Measurements from ENCODE around the gene RELT.

The RELT gene

DNA sequence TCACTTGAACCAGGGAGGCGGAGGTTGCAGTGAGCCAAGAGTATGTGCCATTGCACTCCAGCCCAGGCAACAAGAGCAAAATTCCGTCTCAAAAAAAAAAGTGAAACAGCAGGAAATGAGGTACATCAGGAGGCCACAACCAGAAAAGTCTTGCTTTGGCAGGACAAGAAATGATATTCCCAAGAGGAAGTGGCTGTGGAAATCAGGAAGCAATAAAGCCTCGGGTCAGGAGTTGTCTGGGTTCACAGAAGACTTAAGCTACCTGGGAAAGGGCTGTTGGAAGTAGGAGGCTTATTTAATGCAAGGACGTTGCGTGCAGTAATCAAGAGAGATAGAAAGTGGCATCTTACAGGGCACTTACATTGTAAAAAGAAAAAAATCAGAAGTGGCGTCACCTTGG lies 9.2 kb upstream of the RELT start:
- no peak for TF ChIP-seq CTCF (IDR thresholded peaks at IDR 0.05; ENCODE audit: extremely low read depth, missing control alignments)
- no peak for DNase-seq (ENCODE audit: low spot score)

GRCh38 chr11:73367482-73368024 lies 8.6 kb upstream of the RELT start:
- TF ChIP-seq CTCF (IDR thresholded peaks at IDR 0.05; ENCODE audit: extremely low read depth, missing control alignments): no peak
- DNase-seq (ENCODE audit: low spot score): no peak

GRCh38 chr11:73372375-73372993 lies 3.7 kb upstream of the RELT start:
- no peak for DNase-seq (ENCODE audit: low spot score)

DNA sequence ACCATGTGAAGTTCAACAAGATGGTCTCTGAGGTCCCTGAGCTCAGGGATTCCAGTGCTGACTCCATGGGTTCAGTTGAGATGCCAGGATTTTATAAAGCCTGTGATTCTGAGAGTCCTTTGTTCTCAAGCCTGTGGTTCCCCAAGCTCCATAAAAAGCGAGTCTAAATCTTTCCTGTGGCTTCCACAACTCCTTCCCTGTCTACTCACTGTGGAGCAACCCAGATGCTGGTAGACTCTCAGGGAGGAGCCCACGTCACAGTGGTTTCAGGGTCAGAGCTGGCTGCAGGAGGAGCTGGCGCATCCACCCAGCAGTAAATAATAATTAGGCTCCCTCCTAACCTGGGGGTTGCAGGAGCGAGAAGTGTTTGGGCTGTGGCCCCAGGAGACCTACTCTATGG lies 2.0 kb upstream of the RELT start:
- TF ChIP-seq CTCF (IDR thresholded peaks at IDR 0.05; ENCODE audit: extremely low read depth, missing control alignments): no peak
- DNase-seq (ENCODE audit: low spot score): no peak

More at GRCh38 chr11:73372375-73372993, 3.7 kb upstream of the RELT start:
- TF ChIP-seq CTCF (IDR thresholded peaks at IDR 0.05; ENCODE audit: extremely low read depth, missing control alignments): no peak

- TF ChIP-seq CTCF (IDR thresholded peaks at IDR 0.05; ENCODE audit: extremely low read depth, missing control alignments): no peak
- no peak for DNase-seq (ENCODE audit: low spot score)
Observed at GRCh38 chr11:73375830-73376159, 404 bp upstream of the RELT start.

DNA sequence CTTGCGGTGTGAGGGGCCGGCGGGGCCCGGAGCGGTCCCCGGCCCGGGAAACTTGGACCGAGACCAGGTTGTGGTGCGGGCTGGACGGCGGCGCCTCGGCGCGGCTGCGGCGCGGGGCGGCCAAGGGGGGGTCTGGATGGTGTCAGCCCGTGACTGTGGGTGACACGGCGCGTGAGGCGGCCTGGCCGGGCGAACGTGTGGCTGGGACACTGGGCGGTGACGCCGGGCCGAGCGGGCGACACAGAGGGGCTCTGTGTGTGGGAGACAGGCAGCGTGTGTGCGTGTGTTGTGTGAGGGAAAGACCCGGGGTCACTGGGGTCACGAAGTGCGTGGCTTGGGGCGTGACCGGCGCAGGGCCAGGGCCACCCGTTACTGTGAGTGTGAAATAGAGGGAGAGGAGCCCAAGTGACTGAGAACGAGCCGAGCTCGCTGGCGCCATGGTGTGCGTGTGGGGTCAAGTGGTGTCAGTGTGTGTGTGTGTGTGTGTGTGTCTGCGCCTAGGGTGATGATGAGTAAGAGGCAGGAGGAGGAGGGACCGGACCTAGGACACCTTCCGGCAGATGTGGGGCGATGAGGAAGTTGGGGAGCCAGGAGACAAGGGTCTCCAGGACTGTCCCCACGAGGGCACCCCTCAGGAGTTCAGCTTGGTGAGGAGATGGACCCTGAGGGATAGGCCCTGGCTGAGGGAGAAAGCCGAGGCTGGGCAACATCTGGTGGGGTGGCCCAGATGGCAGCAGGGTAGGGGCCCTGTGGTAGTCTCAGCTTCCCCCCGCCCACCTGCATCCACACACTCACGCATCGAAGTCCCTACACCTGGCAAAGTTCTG lies 817 bp downstream of the RELT start:
- no peak for TF ChIP-seq CTCF (IDR thresholded peaks at IDR 0.05; ENCODE audit: extremely low read depth, missing control alignments)
- DNase-seq (ENCODE audit: low spot score): peak; percentile 85

GRCh38 chr11:73379189-73379880 lies 3.1 kb downstream of the RELT start:
- DNase-seq (ENCODE audit: low spot score): no peak
- TF ChIP-seq CTCF (IDR thresholded peaks at IDR 0.05; ENCODE audit: extremely low read depth, missing control alignments): no peak
